OCI-LY1 (cell line): ENCODE data around the gene CINP.

Experiments used
- CTCF ChIP-seq: fragments of 200-600 bp; sonication (generic), shearing (Covaris generic); IDR thresholded peaks from 2 replicates; pipeline ENCODE4 v1.5.1; 2017; ENCODE audit warnings: mild to moderate bottlenecking, antibody characterized with exemption, low read length, moderate library complexity, mixed read lengths
- EZH2 ChIP-seq: fragments of 200-600 bp; sonication (generic), shearing (Covaris generic); IDR thresholded peaks from 2 replicates; pipeline ENCODE4 v1.8.0; 2017; ENCODE audit warnings: borderline replicate concordance, mixed run types, mild to moderate bottlenecking, antibody characterized with exemption, low read length, moderate library complexity, mixed read lengths

GRCh38 chr14:102363182-102363943 lies 673 bp upstream of the CINP start:
- no peak for TF ChIP-seq CTCF
- TF ChIP-seq EZH2: no peak
